ENCODE results near the gene PROX2.

PROX2 gene

GRCh38 chr14:74846968-74847665 is 28.8 kb downstream of the PROX2 start:
- WGBS, 2 experiments = 94 to 98% methylated on average over 1 of the region's 1 CpG
- Histone ChIP-seq H3K4me3 (ENCODE audit: insufficient read depth, low read depth, low read length) (no peak overlapping the region), H3K36me3 (ENCODE audit: control insufficient read depth, insufficient read depth, low read length) (no peaks in the 10 kb centered on the region), H3K27ac (ENCODE audit: insufficient read depth, low read depth, low read length, poor library complexity, severe bottlenecking) (no peak overlapping the region), H3K27me3 (ENCODE audit: control insufficient read depth, insufficient read depth, low read length, poor library complexity, severe bottlenecking) (no peaks in the 10 kb centered on the region), H3K4me1 (ENCODE audit: control insufficient read depth, insufficient read depth, low read length) (no peaks in the 10 kb centered on the region), H3K9me3 (ENCODE audit: control insufficient read depth, low read length) (no peaks in the 10 kb centered on the region)

DNA sequence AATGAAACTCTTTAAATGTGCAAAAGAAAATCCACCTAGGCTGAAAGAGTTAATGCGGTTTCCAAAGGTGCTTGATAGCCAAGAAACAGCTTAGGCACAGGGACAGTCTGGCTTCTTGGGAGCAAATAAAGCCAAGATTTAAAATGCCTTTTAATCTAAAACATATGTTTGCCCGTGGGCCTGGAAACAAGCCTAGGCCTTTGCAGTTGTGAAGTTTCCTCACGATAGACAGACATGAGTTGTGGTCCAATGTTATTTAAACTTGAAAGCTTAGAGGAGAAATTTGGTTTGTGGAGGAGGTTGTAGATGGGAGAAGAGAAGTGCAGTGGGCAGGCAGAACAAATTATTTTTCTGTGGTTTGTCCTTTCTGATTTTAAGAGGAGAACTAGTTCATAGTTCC is 29.8 kb downstream of the PROX2 start:
- Histone ChIP-seq H3K36me3 (ENCODE audit: control insufficient read depth, insufficient read depth, low read length) (no peaks in the 10 kb centered on the region), H3K4me1 (ENCODE audit: control insufficient read depth, insufficient read depth, low read length) (no peaks in the 10 kb centered on the region), H3K9me3 (ENCODE audit: control insufficient read depth, low read length) (no peaks in the 10 kb centered on the region), H3K4me3 (ENCODE audit: insufficient read depth, low read depth, low read length) (no peak overlapping the region), H3K27ac (ENCODE audit: insufficient read depth, low read depth, low read length, poor library complexity, severe bottlenecking) (no peak overlapping the region), H3K27me3 (ENCODE audit: control insufficient read depth, insufficient read depth, low read length, poor library complexity, severe bottlenecking) (no peaks in the 10 kb centered on the region)
- WGBS, 2 experiments = 91 to 93% methylated on average over 3 of the region's 3 CpGs

GRCh38 chr14:74843653-74844052 is 32.3 kb downstream of the PROX2 start:
- H3K4me3 ChIP-seq (ENCODE audit: insufficient read depth, low read depth, low read length) = no peak overlapping the region
- H3K36me3 ChIP-seq (ENCODE audit: control insufficient read depth, insufficient read depth, low read length) = no peaks in the 10 kb centered on the region
- H3K27me3 ChIP-seq (ENCODE audit: control insufficient read depth, insufficient read depth, low read length, poor library complexity, severe bottlenecking) = no peaks in the 10 kb centered on the region
- no peak overlapping the region for H3K27ac ChIP-seq (ENCODE audit: insufficient read depth, low read depth, low read length, poor library complexity, severe bottlenecking)
- no peaks in the 10 kb centered on the region for H3K4me1 ChIP-seq (ENCODE audit: control insufficient read depth, insufficient read depth, low read length)
- H3K9me3 ChIP-seq (ENCODE audit: control insufficient read depth, low read length) = no peaks in the 10 kb centered on the region

DNA sequence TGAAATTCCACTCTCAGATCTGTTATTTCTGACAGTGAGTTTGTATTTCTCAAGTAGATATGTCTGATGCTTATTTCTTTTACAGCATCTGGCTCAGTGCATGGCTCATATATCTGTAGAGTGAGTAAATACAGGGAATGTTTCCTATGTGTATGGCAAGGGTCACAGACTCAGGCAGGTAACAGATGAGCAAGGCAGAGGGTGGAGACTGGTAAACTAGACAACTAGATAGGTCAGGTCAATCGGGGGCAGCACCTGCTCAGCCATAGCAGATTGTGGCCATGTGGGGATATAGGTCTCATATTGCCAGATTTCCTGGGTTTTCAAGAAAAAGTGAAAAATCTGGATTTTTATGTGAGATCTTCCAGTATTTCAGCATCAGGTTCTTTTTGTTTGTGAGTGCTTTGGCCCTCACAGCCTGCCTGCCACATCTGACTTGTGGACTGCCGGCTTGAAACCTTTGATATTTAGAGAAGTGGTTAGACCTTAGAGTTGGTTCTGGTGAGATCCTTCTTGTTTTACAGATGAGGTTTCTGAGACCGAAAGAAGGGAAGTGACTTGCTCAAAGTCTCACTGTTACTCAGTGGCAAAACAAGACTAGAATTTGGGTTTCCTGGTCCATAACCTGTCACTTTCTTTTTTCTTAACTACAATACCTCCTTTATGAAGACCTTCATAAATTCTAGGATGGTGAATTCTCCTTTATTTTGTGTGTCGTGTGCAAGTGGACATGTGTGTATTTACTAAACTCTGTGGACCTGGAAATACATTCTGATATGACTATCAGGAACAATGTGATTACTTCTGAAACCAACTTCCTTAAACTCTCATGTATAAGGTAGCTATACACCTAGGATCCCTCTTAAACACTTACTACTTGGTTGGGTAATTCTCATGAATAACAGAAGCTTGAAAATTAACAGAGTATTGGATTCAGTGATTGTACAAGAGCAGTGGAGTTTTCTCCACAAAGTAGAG is 34.4 kb downstream of the PROX2 start:
- Histone ChIP-seq H3K9me3 (ENCODE audit: control insufficient read depth, low read length) (no peaks in the 10 kb centered on the region), H3K36me3 (ENCODE audit: control insufficient read depth, insufficient read depth, low read length) (no peaks in the 10 kb centered on the region), H3K27ac (ENCODE audit: insufficient read depth, low read depth, low read length, poor library complexity, severe bottlenecking) (no peak overlapping the region), H3K4me3 (ENCODE audit: insufficient read depth, low read depth, low read length) (no peak overlapping the region), H3K4me1 (ENCODE audit: control insufficient read depth, insufficient read depth, low read length) (no peaks in the 10 kb centered on the region), H3K27me3 (ENCODE audit: control insufficient read depth, insufficient read depth, low read length, poor library complexity, severe bottlenecking) (no peaks in the 10 kb centered on the region)
- 91 to 97% methylated on average over 3 to 4 of the region's 4 CpGs for WGBS, 2 experiments

- Histone ChIP-seq H3K27ac (ENCODE audit: insufficient read depth, low read depth, low read length, poor library complexity, severe bottlenecking) (no peak overlapping the region), H3K36me3 (ENCODE audit: control insufficient read depth, insufficient read depth, low read length) (peaks cover 4% of the 10 kb centered on the region), H3K9me3 (ENCODE audit: control insufficient read depth, low read length) (no peaks in the 10 kb centered on the region), H3K4me3 (ENCODE audit: insufficient read depth, low read depth, low read length) (no peak overlapping the region), H3K27me3 (ENCODE audit: control insufficient read depth, insufficient read depth, low read length, poor library complexity, severe bottlenecking) (no peaks in the 10 kb centered on the region), H3K4me1 (ENCODE audit: control insufficient read depth, insufficient read depth, low read length) (no peaks in the 10 kb centered on the region)
- WGBS, 2 experiments = 88% methylated on average over 5 of the region's 5 CpGs
Observed at GRCh38 chr14:74840603-74841030, 35.3 kb downstream of the PROX2 start.

GRCh38 chr14:74838166-74838565 is 37.8 kb downstream of the PROX2 start:
- H3K4me3 ChIP-seq (ENCODE audit: insufficient read depth, low read depth, low read length) = no peak overlapping the region
- H3K27me3 ChIP-seq (ENCODE audit: control insufficient read depth, insufficient read depth, low read length, poor library complexity, severe bottlenecking) = no peaks in the 10 kb centered on the region
- WGBS, 2 experiments = 71 to 80% methylated on average over 1 of the region's 2 CpGs
- no peaks in the 10 kb centered on the region for H3K9me3 ChIP-seq (ENCODE audit: control insufficient read depth, low read length)
- no peaks in the 10 kb centered on the region for H3K4me1 ChIP-seq (ENCODE audit: control insufficient read depth, insufficient read depth, low read length)
- H3K36me3 ChIP-seq (ENCODE audit: control insufficient read depth, insufficient read depth, low read length) = peaks cover 7% of the 10 kb centered on the region
- no peak overlapping the region for H3K27ac ChIP-seq (ENCODE audit: insufficient read depth, low read depth, low read length, poor library complexity, severe bottlenecking)

DNA sequence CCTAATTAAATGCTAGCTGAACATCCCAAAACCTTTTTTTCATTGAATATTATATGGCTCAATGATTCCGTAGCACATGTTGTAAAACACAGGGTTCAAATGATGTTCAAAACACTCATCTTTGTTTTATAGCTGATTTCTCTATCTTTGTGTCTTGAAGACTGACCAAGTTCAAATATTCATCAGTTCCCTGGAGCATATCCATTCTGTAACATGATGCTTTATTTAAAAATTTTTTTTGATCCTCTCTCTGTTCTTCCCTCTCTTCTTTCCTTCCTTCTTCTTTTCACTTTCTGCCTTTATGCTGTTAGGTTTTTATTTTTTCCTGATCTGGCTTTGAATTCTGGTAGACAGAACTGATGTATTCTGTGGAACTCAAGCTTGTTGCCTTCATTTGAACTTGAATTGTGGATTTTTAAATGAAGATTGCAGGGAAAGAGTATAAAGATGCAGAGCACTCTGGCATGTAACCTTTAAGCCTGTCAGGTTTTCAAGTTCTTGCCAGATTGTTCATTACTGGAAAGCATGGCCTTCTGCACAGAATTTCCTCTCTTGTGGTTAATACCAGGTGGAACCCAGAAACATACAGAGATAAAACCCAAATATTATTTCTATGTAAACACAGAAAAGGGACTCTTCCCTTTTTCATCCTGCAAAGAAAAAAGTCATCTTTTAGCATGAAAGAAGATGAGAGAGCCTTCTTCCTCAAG is 39.5 kb downstream of the PROX2 start:
- H3K27ac ChIP-seq (ENCODE audit: insufficient read depth, low read depth, low read length, poor library complexity, severe bottlenecking) = no peak overlapping the region
- no peaks in the 10 kb centered on the region for H3K27me3 ChIP-seq (ENCODE audit: control insufficient read depth, insufficient read depth, low read length, poor library complexity, severe bottlenecking)
- WGBS, 2 experiments = 100% methylated on average over 1 of the region's 1 CpG
- H3K36me3 ChIP-seq (ENCODE audit: control insufficient read depth, insufficient read depth, low read length) = peaks cover 7% of the 10 kb centered on the region
- H3K4me1 ChIP-seq (ENCODE audit: control insufficient read depth, insufficient read depth, low read length) = no peaks in the 10 kb centered on the region
- no peak overlapping the region for H3K4me3 ChIP-seq (ENCODE audit: insufficient read depth, low read depth, low read length)
- no peaks in the 10 kb centered on the region for H3K9me3 ChIP-seq (ENCODE audit: control insufficient read depth, low read length)

DNA sequence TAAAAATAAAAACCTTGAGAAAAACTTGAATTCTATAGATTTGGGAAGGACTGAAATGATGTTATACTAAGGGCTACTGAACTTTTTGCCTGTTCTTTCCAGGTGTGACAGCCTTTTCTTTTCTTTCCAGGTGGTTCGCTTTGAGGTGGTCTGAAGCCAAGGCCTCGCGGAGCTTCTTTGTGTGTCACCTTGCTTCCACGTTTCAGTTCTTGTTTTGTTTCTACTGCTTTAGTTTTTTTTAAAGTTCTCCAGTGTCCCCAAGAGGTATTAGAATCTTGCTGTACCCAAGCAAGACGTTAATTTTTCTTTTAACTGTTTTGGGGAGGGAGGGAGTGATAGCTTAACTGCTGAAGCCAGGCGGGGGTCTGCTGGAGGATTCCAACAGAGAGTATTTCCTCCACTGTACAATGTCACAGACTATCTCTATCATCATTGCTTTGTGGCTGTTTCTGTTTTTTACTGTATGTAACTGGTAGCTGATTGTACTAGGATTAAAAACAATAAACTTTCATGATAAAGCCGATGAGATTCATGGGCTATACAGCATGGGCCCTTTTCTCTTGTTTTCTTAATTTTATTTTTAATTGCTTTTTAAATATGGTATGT is 40.2 kb downstream of the PROX2 start:
- no peaks in the 10 kb centered on the region for H3K9me3 ChIP-seq (ENCODE audit: control insufficient read depth, low read length)
- H3K4me1 ChIP-seq (ENCODE audit: control insufficient read depth, insufficient read depth, low read length) = no peaks in the 10 kb centered on the region
- H3K4me3 ChIP-seq (ENCODE audit: insufficient read depth, low read depth, low read length) = no peak overlapping the region
- WGBS, 2 experiments = 93% methylated on average over 5 to 6 of the region's 7 CpGs
- H3K27ac ChIP-seq (ENCODE audit: insufficient read depth, low read depth, low read length, poor library complexity, severe bottlenecking) = no peak overlapping the region
- peaks cover 10% of the 10 kb centered on the region for H3K36me3 ChIP-seq (ENCODE audit: control insufficient read depth, insufficient read depth, low read length)
- no peaks in the 10 kb centered on the region for H3K27me3 ChIP-seq (ENCODE audit: control insufficient read depth, insufficient read depth, low read length, poor library complexity, severe bottlenecking)

DNA sequence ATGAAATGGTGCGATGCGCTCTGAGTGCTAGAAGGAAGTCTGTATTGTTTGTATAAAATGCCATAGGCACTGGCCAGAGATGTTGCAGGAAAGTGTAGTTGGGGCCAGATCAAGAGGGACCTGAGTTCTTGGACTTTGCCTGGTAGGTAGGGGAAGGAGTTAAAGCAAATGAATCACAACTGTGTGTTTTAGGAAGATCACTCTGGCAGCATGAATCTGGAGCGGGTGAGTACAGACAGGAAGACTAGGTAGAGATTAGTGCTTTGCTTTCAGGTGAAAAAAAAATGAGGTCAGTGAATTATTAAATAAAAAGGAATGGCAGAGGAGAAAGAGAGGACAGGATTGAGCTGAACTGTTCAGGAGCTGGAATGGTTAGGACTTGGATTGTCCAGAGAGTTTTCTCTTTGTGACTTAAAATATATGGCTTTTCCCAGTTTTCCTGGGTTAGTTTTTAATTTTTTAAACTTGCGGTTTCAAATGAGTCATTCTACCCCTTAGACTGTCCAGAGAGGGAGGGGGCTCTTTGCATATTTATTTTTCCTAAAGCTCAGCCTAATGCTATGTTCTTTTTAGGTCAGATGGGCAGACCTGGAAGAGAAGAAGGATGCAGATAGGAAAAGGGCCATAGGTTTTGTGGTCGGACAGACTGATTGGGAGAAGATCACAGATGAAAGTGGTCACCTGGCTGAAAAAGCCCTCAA is 41.1 kb downstream of the PROX2 start:
- WGBS, 2 experiments = 92 to 94% methylated on average over 4 to 5 of the region's 5 CpGs
- H3K4me3 ChIP-seq (ENCODE audit: insufficient read depth, low read depth, low read length) = no peak overlapping the region
- H3K4me1 ChIP-seq (ENCODE audit: control insufficient read depth, insufficient read depth, low read length) = no peaks in the 10 kb centered on the region
- H3K27me3 ChIP-seq (ENCODE audit: control insufficient read depth, insufficient read depth, low read length, poor library complexity, severe bottlenecking) = no peaks in the 10 kb centered on the region
- H3K36me3 ChIP-seq (ENCODE audit: control insufficient read depth, insufficient read depth, low read length) = peaks cover 15% of the 10 kb centered on the region
- H3K27ac ChIP-seq (ENCODE audit: insufficient read depth, low read depth, low read length, poor library complexity, severe bottlenecking) = no peak overlapping the region
- no peaks in the 10 kb centered on the region for H3K9me3 ChIP-seq (ENCODE audit: control insufficient read depth, low read length)

Data from ectodermal cell (in vitro differentiated cells).